Kidney (tissue), 14 donors: ENCODE data around the gene FAM111B. TPM values are rescaled to one million over a fixed set of nuclear protein-coding genes. Genes with fewer than 3 reads are reported as not detected.
A peak's percentile ranks its signal among the peaks of the same experiment; 100 is the strongest.

Experiments
- DNase-seq, 5 donors: peaks; one replicate each; pipeline ENCODE4 v3.0.0-alpha.2; 2013 to 2020
- FAIRE-seq: peaks from 2 replicates; lab custom pipeline; 2012; peaks lifted over from hg19 to GRCh38; lab: Jason Lieb, UNC
- H3K27ac ChIP-seq, 2 donors: one replicate each; pipeline ENCODE4 v1.7.0; 2013; ENCODE audit warnings: low read depth in 2 of 2, low read length in 2 of 2, inconsistent platforms in 1 of 2
- H3K27me3 ChIP-seq: one replicate; pipeline ENCODE4 v1.7.1; 2013; ENCODE audit warnings: low read length, inconsistent platforms; ENCODE audit not compliant: control insufficient read depth, insufficient read depth
- H3K36me3 ChIP-seq, 3 donors: one replicate each; pipeline versions ENCODE4 v1.7.0 to v1.7.1; 2013; ENCODE audit warnings: low read length in 3 of 3, control low read depth in 1 of 3, inconsistent platforms in 1 of 3; ENCODE audit not compliant: insufficient read depth in 3 of 3, control insufficient read depth in 2 of 3
- H3K4me1 ChIP-seq, 3 donors: one replicate each; pipeline versions ENCODE4 v1.7.0 to v1.7.1; 2013; ENCODE audit warnings: low read length in 3 of 3, inconsistent platforms in 1 of 3, low read depth in 1 of 3; ENCODE audit not compliant: control insufficient read depth in 2 of 3, insufficient read depth in 2 of 3
- H3K4me3 ChIP-seq, 3 donors: one replicate each; pipeline versions ENCODE4 v1.7.0 to v1.8.1; 2013; ENCODE audit warnings: low read length in 3 of 3, control low read depth in 1 of 3, inconsistent platforms in 1 of 3
- H3K9ac ChIP-seq, 3 donors: one replicate each; pipeline versions ENCODE4 v1.7.0 to v1.7.1; 2013; ENCODE audit warnings: low read length in 3 of 3, control low read depth in 1 of 3, inconsistent platforms in 1 of 3
- H3K9me3 ChIP-seq, 3 donors: one replicate each; pipeline versions ENCODE4 v1.7.0 to v1.7.1; 2013; ENCODE audit warnings: low read length in 3 of 3, control low read depth in 1 of 3, inconsistent platforms in 1 of 3; ENCODE audit not compliant: control insufficient read depth in 2 of 3, insufficient read depth in 1 of 3
- CTCF ChIP-seq: IDR thresholded peaks from 3 replicates; pipeline ENCODE4 v1.5.1; 2012; ENCODE audit warnings: mild to moderate bottlenecking, moderate library complexity, borderline replicate concordance; ENCODE audit not compliant: insufficient read depth; ENCODE audit errors: extremely low read depth
- intact Hi-C: fragments of 100-400 bp; cut with DNase I; formaldehyde crosslinking; loops from one replicate; pipeline ENCODE4 v1.11.1; 2022
- polyA plus RNA-seq: library from polyadenylated mRNA; stranded (reverse); fragments of 350-450 nt; fragmentation: Illumina TruSeq; extraction: RNeasy Lipid Tissue Mini Kit (QIAGEN cat#74804); gene quantifications from one replicate; pipeline ENCODE4 v1.2.3, GENCODE V29; 2014; ENCODE audit warnings: low read depth, low replicate concordance; ENCODE audit not compliant: insufficient read depth
- total RNA-seq: library from RNA; stranded (reverse); fragmentation: NEBNext Ultra II Directional; extraction: Animal tissue kit (Norgen Biotek cat#: 25700); gene quantifications from one replicate; pipeline ENCODE4 v1.2.1, GENCODE V29; 2021
- donor health status: control.
- donor health status: control.
- donor health status: control.
- donor health status: control.
- donor health status: control.
- donor health status: DM: yes; HTN: yes; CAD: no.
- donor health status: Normal renal cell carcinoma (clear cell type).

FAM111B gene
- total and polyA plus RNA-seq, 2 donors from 2014 or later = 0.17 to 2.2 TPM

DNA sequence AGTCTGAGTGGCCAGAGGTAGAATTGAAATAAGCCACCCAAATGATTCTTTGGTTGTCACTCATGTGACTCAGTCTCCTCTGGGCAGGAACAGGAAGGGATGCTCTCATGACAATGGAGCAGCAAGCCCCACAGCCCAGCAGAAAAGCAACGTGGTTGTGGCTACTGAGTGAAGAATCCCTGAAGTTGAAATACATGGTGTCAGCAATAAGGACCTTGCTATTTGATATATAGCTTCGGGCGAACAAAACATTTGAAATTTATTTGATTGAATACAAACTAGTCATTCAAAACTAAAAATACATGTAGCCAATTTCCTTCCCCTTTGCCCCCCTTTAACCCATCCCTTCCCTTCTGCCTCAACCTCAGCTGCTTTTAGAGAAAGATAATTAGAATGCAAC lies 50.4 kb downstream of the FAM111B start:
- H3K27me3 ChIP-seq = no peaks in the 10 kb centered on the region
- H3K9ac ChIP-seq = no peak overlapping the region
- FAIRE-seq = no peak
- no peak for DNase-seq
- H3K36me3 ChIP-seq = no peaks in the 10 kb centered on the region
- H3K27ac ChIP-seq = no peak overlapping the region
- no peak overlapping the region for H3K4me3 ChIP-seq
- H3K9me3 ChIP-seq = no peaks in the 10 kb centered on the region
- intact Hi-C loops = no loop called here
- H3K4me1 ChIP-seq = no peaks in the 10 kb centered on the region
- TF ChIP-seq CTCF = no peak

DNA sequence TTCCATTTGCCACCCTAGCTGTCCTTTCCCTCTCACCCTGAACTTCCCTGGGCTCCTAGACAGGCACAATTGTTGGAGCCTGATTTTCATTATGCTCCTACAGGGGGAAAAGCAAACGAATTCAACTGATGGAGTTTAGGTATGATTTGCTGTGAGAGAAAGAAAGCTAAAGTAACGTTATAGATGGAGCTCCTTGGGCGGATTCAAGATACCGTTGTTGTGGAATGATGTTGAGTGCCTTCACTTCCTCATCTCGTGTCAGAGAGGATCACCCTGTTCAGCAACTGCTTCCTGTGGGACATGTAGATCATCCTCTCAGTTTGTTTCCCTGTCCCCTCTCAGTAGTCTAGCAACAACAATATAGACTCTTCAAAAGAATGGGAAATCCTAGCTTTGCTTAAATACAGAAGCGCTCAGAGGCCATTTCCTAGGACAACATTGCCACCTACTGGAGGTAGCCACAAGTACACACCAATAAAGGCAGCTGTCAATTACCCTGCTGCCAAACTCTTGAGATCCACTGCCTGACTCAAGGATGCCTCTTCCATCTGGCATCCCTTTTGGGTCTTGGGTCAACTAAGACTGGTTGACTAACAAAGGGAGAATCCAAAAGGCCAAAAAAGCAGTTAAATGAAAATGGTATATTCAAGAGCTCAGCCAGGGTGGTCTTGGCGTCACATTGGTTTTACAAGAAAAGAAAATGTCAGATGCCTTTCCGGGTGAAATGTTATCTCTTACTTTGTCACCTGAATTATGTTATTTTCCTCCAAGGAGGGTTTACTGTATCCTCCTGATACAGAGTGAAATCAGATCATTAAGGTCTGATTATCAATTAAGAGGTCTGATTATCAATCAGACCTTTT lies 51.4 kb downstream of the FAM111B start:
- intact Hi-C loops = no loop called here
- DNase-seq = peak in 4 of 5 donors; percentile 63 to 90 (median 74)

DNA sequence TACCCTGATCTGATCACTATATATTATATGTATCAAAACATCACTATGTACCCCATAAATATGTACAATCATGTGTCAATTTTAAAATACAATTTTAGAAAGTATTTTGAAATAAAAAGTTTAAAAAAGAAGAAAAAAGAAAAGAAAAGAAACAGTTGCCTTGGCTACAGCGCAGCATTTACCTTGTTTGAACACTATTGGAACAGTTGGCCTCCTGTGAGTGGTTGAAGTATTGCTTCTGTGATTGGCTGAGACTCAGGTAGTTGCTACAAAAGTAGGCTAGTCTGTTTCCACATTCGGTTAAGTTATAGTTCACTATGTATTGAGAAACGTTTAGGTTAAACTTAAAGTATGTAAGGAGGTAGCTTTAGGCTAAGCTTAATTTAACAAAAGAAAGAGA lies 57.0 kb downstream of the FAM111B start:
- no peak for TF ChIP-seq CTCF
- H3K4me3 ChIP-seq = no peak overlapping the region
- intact Hi-C loops = no loop called here
- no peaks in the 10 kb centered on the region for H3K4me1 ChIP-seq
- H3K36me3 ChIP-seq = no peaks in the 10 kb centered on the region
- H3K9ac ChIP-seq = no peak overlapping the region
- no peaks in the 10 kb centered on the region for H3K9me3 ChIP-seq
- H3K27ac ChIP-seq = no peak overlapping the region
- H3K27me3 ChIP-seq = no peaks in the 10 kb centered on the region
- FAIRE-seq (no peak), DNase-seq (no peak)

More for the DNA sequence above, 51.4 kb downstream of the FAM111B start:
- TF ChIP-seq CTCF = peak; percentile 85
- Histone ChIP-seq H3K36me3 (no peaks in the 10 kb centered on the region), H3K9me3 (no peaks in the 10 kb centered on the region), H3K4me3 (peak overlapping the region in 1 of 3 donors; percentile 26), H3K9ac (no peak overlapping the region), H3K27ac (no peak overlapping the region), H3K27me3 (no peaks in the 10 kb centered on the region), H3K4me1 (no peaks in the 10 kb centered on the region)
- FAIRE-seq = no peak
